ENCODE measurements around the gene LHX8. TPM values are rescaled to one million over a fixed set of nuclear protein-coding genes. Genes with fewer than 3 reads are reported as not detected.

LHX8 gene
- polyA plus RNA-seq, 1 donor (not counting 4 experiments of a cell fraction or from before 2014, with no cell fraction given) = not detected

DNA sequence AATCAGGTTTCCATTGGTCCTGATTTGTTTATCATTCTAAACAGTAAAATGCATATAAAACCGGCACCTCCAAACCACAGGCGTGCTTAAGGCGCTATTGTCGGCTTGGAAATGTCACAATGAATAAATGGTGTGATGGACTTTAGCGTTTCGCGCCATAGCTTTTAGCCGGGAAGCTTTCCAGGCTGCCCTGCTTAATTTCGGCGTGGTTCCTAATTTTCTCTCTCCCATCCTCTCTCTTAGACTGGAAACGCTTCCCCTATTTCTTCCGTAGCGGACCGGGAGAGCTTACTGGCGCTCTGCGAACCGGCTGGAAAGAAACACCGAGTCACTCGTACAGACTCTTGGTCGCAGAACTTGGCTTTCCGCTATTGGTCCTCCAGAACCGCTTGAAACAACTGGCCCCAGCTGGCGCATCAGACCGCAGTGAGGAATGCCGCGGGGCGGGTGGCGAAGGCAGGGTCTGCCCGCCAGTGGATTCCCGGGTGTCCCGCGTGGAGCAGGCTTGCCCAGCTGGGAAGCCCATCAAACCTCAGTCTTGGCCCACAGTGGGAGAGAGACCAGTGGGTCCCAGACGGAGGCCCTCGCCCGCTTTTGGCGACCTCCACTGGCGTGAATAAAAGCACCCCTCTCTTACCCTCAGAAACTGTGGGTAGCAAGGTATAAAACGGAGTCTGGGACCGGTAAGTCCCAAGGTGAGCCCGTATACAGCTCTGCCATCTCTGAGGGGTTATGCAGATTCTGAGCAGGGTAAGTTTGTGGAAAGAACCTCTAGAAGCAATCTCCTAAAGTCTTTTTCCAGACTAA, 4.0 kb upstream of the LHX8 start:
- Histone ChIP-seq H3K9ac (ENCODE audit: control insufficient read depth, extremely low read depth, insufficient read depth, low read length) (no peak overlapping the region), H3K9me1 (ENCODE audit: control insufficient read depth, extremely low read depth, insufficient read depth, low read length) (no peaks in the 10 kb centered on the region), H3K4me2 (ENCODE audit: control insufficient read depth, extremely low read depth, insufficient read depth, low read depth, low read length) (no peak overlapping the region), H3K79me2 (ENCODE audit: control insufficient read depth, insufficient read depth, low read length) (no peaks in the 10 kb centered on the region), H3K27ac (ENCODE audit: control insufficient read depth, insufficient read depth, low read length) (no peak overlapping the region), H3K27me3 (ENCODE audit: control insufficient read depth, extremely low read depth, insufficient read depth, low read length) (peaks cover 98% of the 10 kb centered on the region), H2AFZ (ENCODE audit: control insufficient read depth, low read length) (no peak overlapping the region), H3K4me3 (ENCODE audit: control insufficient read depth in 2 of 3, extremely low read depth in 1 of 3, insufficient read depth in 2 of 3, low read depth in 1 of 3, low read length in 3 of 3) (no peak overlapping the region), H3K36me3 (ENCODE audit: control insufficient read depth in 2 of 2, extremely low read depth in 1 of 2, insufficient read depth in 2 of 2, low read length in 2 of 2) (no peaks in the 10 kb centered on the region), H3K4me1 (ENCODE audit: control insufficient read depth, extremely low read depth, insufficient read depth, low read length) (peaks cover 3% of the 10 kb centered on the region), H4K20me1 (ENCODE audit: control insufficient read depth, extremely low read depth, insufficient read depth, low read length) (peaks cover 3% of the 10 kb centered on the region), H3K9me3 (ENCODE audit: control insufficient read depth, low read depth, low read length) (no peaks in the 10 kb centered on the region)
- FAIRE-seq = no peak
- dilution Hi-C loops (cut with MboI; ENCODE audit: extremely low pct_ligation_motif_present, low sequenced_read_pairs) = no loop called here
- peak; percentile 92 for TF ChIP-seq EZH2 (IDR thresholded peaks at IDR 0.05; ENCODE audit: low read length)
- TF ChIP-seq, protein P1, sequence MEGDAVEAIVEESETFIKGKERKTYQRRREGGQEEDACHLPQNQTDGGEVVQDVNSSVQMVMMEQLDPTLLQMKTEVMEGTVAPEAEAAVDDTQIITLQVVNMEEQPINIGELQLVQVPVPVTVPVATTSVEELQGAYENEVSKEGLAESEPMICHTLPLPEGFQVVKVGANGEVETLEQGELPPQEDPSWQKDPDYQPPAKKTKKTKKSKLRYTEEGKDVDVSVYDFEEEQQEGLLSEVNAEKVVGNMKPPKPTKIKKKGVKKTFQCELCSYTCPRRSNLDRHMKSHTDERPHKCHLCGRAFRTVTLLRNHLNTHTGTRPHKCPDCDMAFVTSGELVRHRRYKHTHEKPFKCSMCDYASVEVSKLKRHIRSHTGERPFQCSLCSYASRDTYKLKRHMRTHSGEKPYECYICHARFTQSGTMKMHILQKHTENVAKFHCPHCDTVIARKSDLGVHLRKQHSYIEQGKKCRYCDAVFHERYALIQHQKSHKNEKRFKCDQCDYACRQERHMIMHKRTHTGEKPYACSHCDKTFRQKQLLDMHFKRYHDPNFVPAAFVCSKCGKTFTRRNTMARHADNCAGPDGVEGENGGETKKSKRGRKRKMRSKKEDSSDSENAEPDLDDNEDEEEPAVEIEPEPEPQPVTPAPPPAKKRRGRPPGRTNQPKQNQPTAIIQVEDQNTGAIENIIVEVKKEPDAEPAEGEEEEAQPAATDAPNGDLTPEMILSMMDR (optimal IDR thresholded peaks at IDR 0.05 in 1 of 3, IDR thresholded peaks at IDR 0.05 in 1 of 3, conservative IDR thresholded peaks at IDR 0.05 in 1 of 3; ENCODE audit: extremely low read depth in 1 of 3, insufficient read depth in 2 of 3, low read length in 3 of 3) = no peak
- no peak for DNase-seq (ENCODE audit: low read depth, low spot score)

DNA sequence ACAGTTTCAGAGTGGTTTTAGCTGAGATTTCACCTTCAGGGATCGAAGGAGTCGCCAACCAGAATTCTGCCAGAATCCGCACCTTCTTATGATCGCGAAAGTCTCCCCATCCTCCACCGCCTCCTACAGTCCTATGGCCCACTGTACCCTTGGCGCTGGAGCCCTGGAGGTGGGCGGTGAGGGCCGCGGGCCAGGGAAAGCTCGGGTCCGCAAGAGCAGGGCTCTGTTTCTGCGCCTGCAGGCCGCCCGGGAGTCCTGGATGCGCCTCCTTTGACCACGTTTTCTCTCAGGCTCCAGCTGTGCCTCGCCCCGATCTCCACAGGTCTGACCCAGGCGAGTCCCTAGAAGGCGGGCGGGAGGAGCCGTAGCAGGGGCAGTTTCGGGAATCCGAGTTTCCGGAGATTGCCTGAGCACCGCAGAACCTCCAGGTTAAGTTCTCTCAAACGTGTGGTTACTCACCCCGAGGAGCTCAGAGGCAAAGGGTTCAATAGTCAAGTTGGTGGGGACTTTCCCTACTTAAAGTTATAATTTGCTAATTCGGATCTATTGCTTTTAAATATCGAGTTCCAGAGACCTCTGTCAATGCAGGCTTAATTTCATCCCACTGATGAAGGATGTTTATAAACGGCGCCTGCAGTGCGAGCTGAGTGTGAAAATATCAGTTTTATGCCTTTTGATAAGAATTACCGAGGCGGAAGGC, 3.2 kb upstream of the LHX8 start:
- H3K4me2 ChIP-seq (ENCODE audit: control insufficient read depth, extremely low read depth, insufficient read depth, low read depth, low read length) = no peak overlapping the region
- no peaks in the 10 kb centered on the region for H3K9me1 ChIP-seq (ENCODE audit: control insufficient read depth, extremely low read depth, insufficient read depth, low read length)
- no peak overlapping the region for H2AFZ ChIP-seq (ENCODE audit: control insufficient read depth, low read length)
- no peak overlapping the region for H3K27ac ChIP-seq (ENCODE audit: control insufficient read depth, insufficient read depth, low read length)
- no peaks in the 10 kb centered on the region for H3K79me2 ChIP-seq (ENCODE audit: control insufficient read depth, insufficient read depth, low read length)
- peaks cover 5% of the 10 kb centered on the region for H3K4me1 ChIP-seq (ENCODE audit: control insufficient read depth, extremely low read depth, insufficient read depth, low read length)
- TF ChIP-seq, protein P1 (optimal IDR thresholded peaks at IDR 0.05 in 1 of 3, IDR thresholded peaks at IDR 0.05 in 1 of 3, conservative IDR thresholded peaks at IDR 0.05 in 1 of 3; ENCODE audit: extremely low read depth in 1 of 3, insufficient read depth in 2 of 3, low read length in 3 of 3) = no peak
- peak; percentile 88 for TF ChIP-seq EZH2 (IDR thresholded peaks at IDR 0.05; ENCODE audit: low read length)
- dilution Hi-C loops (cut with MboI; ENCODE audit: extremely low pct_ligation_motif_present, low sequenced_read_pairs) = no loop called here
- H3K9me3 ChIP-seq (ENCODE audit: control insufficient read depth, low read depth, low read length) = no peaks in the 10 kb centered on the region
- H3K4me3 ChIP-seq (ENCODE audit: control insufficient read depth in 2 of 3, extremely low read depth in 1 of 3, insufficient read depth in 2 of 3, low read depth in 1 of 3, low read length in 3 of 3) = no peak overlapping the region
- H3K27me3 ChIP-seq (ENCODE audit: control insufficient read depth, extremely low read depth, insufficient read depth, low read length) = peaks cover 100% of the 10 kb centered on the region
- H3K9ac ChIP-seq (ENCODE audit: control insufficient read depth, extremely low read depth, insufficient read depth, low read length) = no peak overlapping the region
- no peak for DNase-seq (ENCODE audit: low read depth, low spot score)
- FAIRE-seq = no peak
- no peaks in the 10 kb centered on the region for H3K36me3 ChIP-seq (ENCODE audit: control insufficient read depth in 2 of 2, extremely low read depth in 1 of 2, insufficient read depth in 2 of 2, low read length in 2 of 2)
- H4K20me1 ChIP-seq (ENCODE audit: control insufficient read depth, extremely low read depth, insufficient read depth, low read length) = peaks cover 3% of the 10 kb centered on the region
